GM23338 (cell line): ENCODE data around the gene SNTG2. TPM values are rescaled to one million over a fixed set of nuclear protein-coding genes. Genes with fewer than 3 reads are reported as not detected.

Source experiments
- ATAC-seq: fragments of 200-7000 bp; cut with Tn5 transposase; 3 replicates; pipeline ENCODE4 v1.9.1; 2020
- DNase-seq: peaks from one replicate; pipeline ENCODE4 v3.0.0-alpha.2; 2015; ENCODE audit warnings: low spot score
- H2AFZ ChIP-seq: fragments of 200-600 bp; sonication (generic); 2 replicates; pipeline ENCODE4 v1.8.0; 2016; ENCODE audit warnings: antibody characterized with exemption, mild to moderate bottlenecking, moderate library complexity
- H3F3A ChIP-seq: fragments of 200-600 bp; sonication (generic); replicated peaks from 2 replicates; pipeline ENCODE4 v1.8.0; 2017; ENCODE audit warnings: antibody characterized with exemption, mixed run types, low read depth
- H3K27ac ChIP-seq: fragments of 200-600 bp; sonication (generic); 2 replicates; pipeline ENCODE4 v1.6.1; 2016; ENCODE audit warnings: low read depth
- H3K27me3 ChIP-seq: fragments of 200-600 bp; sonication (generic); 2 replicates; pipeline ENCODE4 v1.8.0; 2016; ENCODE audit warnings: mild to moderate bottlenecking, mixed run types, moderate library complexity; ENCODE audit not compliant: insufficient read depth
- H3K36me3 ChIP-seq: fragments of 200-600 bp; sonication (generic); 2 replicates; pipeline ENCODE4 v1.8.0; 2016; ENCODE audit warnings: mild to moderate bottlenecking; ENCODE audit not compliant: insufficient read depth
- H3K4me1 ChIP-seq: fragments of 200-600 bp; sonication (generic); 2 replicates; pipeline ENCODE4 v1.8.0; 2016; ENCODE audit warnings: mild to moderate bottlenecking, moderate library complexity; ENCODE audit not compliant: insufficient read depth
- H3K4me2 ChIP-seq: fragments of 200-600 bp; sonication (generic); 2 replicates; pipeline ENCODE4 v1.7.1; 2017; ENCODE audit warnings: mixed run types
- H3K4me3 ChIP-seq: fragments of 200-600 bp; sonication (generic); 2 replicates; pipeline ENCODE4 v1.6.1; 2016; ENCODE audit warnings: mixed run types
- H3K79me2 ChIP-seq: fragments of 200-600 bp; sonication (generic); replicated peaks from 2 replicates; pipeline ENCODE4 v1.8.0; 2017; ENCODE audit warnings: mild to moderate bottlenecking; ENCODE audit not compliant: insufficient read depth
- H3K9me2 ChIP-seq: fragments of 200-600 bp; sonication (generic); 2 replicates; pipeline ENCODE4 v1.8.0; 2017; ENCODE audit not compliant: insufficient read depth
- H4K20me1 ChIP-seq: fragments of 200-600 bp; sonication (generic); replicated peaks from 2 replicates; pipeline ENCODE4 v1.8.0; 2017; ENCODE audit warnings: mild to moderate bottlenecking; ENCODE audit not compliant: insufficient read depth
- H3K27ac Mint-ChIP-seq: 2 replicates; pipeline ENCODE4 v1.8.0; 2020; ENCODE audit warnings: inconsistent platforms, mild to moderate bottlenecking, moderate library complexity, mixed read lengths
- H3K27me3 Mint-ChIP-seq: 3 replicates; pipeline ENCODE4 v1.8.0; 2022; ENCODE audit warnings: low read depth, mild to moderate bottlenecking, moderate library complexity, mixed read lengths, inconsistent platforms; ENCODE audit not compliant: insufficient read depth, poor library complexity
- H3K36me3 Mint-ChIP-seq: 3 replicates; pipeline ENCODE4 v1.8.0; 2021; ENCODE audit warnings: low read depth, mild to moderate bottlenecking, inconsistent platforms, moderate library complexity, mixed read lengths
- H3K4me1 Mint-ChIP-seq: 3 replicates; pipeline ENCODE4 v1.8.0; 2020; ENCODE audit warnings: mild to moderate bottlenecking, inconsistent platforms, mixed read lengths
- H3K4me3 Mint-ChIP-seq: 3 replicates; pipeline ENCODE4 v1.8.0; 2021; ENCODE audit warnings: moderate library complexity, mild to moderate bottlenecking, inconsistent platforms, mixed read lengths
- H3K9me3 Mint-ChIP-seq: 3 replicates; pipeline ENCODE4 v1.8.0; 2020; ENCODE audit warnings: moderate library complexity, mild to moderate bottlenecking, inconsistent platforms, mixed read lengths
- CREB1 ChIP-seq: fragments of 250-450 bp; sonication (Bioruptor Pico); IDR thresholded peaks from 2 replicates; pipeline ENCODE4 v1.5.0; 2020; ENCODE audit warnings: low read depth, mild to moderate bottlenecking, moderate library complexity
- CTCF ChIP-seq, 2 experiments: fragments of 200-600 bp in 1 of 2; sonication (generic) in 1 of 2; conservative IDR thresholded peaks; 2 replicates each; pipeline versions ENCODE4 v1.5.1 to v1.6.1; 2016 to 2017; ENCODE audit warnings: antibody characterized with exemption in 2 of 2, low read depth in 2 of 2, mild to moderate bottlenecking in 2 of 2, moderate library complexity in 1 of 2
- ETS1 ChIP-seq: IDR thresholded peaks from 2 replicates; pipeline ENCODE4 v1.6.1; 2016; ENCODE audit warnings: antibody characterized with exemption
- EZH2 ChIP-seq: fragments of 200-600 bp; sonication (generic); IDR thresholded peaks from one replicate; pipeline ENCODE4 v1.8.0; 2017; ENCODE audit warnings: antibody characterized with exemption, mild to moderate bottlenecking, low read depth; ENCODE audit not compliant: unreplicated experiment
- EZH2phosphoT487 ChIP-seq: fragments of 200-600 bp; sonication (generic); IDR thresholded peaks from one replicate; pipeline ENCODE4 v1.8.1; 2018; ENCODE audit warnings: antibody characterized with exemption; ENCODE audit not compliant: unreplicated experiment
- JUNB ChIP-seq: IDR thresholded peaks from one replicate; pipeline ENCODE4 v1.6.1; 2016; ENCODE audit warnings: antibody characterized with exemption; ENCODE audit not compliant: unreplicated experiment
- NANOG ChIP-seq: IDR thresholded peaks from 2 replicates; pipeline ENCODE4 v1.6.1; 2016; ENCODE audit warnings: antibody characterized with exemption, borderline replicate concordance
- POLR2AphosphoS5 ChIP-seq: IDR thresholded peaks from 2 replicates; pipeline ENCODE4 v1.6.1; 2016; ENCODE audit warnings: antibody characterized with exemption, low read depth
- ZNF114 ChIP-seq: fragments of 250-450 bp; sonication (Bioruptor Pico); IDR thresholded peaks from 2 replicates; pipeline ENCODE4 v1.5.0; 2020; ENCODE audit warnings: mild to moderate bottlenecking, moderate library complexity
- ZNF331 ChIP-seq: fragments of 250-450 bp; sonication (Bioruptor Pico); IDR thresholded peaks from 2 replicates; pipeline ENCODE4 v1.5.0; 2020; ENCODE audit warnings: low read depth, mild to moderate bottlenecking, moderate library complexity
- polyA plus RNA-seq: library from polyadenylated mRNA; unstranded; fragments of >200 nt; fragmentation: Nextera tagmentation; extraction: Ambion mirVana; gene quantifications from 2 replicates; pipeline ENCODE4 v1.2.1, GENCODE V29; 2016
- total RNA-seq: library from RNA; depleted of rRNA; stranded (reverse); fragments of >200 nt; shearing (Covaris generic); gene quantifications from 2 replicates; pipeline ENCODE4 v1.2.3, GENCODE V29; 2014
- TF ChIP-seq, protein P1 (sequence below): IDR thresholded peaks from one replicate; pipeline ENCODE4 v1.6.1; 2018; ENCODE audit warnings: antibody characterized with exemption; ENCODE audit not compliant: unreplicated experiment

The SNTG2 gene
- total and polyA plus RNA-seq, 2 experiments from 2014 or later: 27.5 to 60.4 TPM

DNA sequence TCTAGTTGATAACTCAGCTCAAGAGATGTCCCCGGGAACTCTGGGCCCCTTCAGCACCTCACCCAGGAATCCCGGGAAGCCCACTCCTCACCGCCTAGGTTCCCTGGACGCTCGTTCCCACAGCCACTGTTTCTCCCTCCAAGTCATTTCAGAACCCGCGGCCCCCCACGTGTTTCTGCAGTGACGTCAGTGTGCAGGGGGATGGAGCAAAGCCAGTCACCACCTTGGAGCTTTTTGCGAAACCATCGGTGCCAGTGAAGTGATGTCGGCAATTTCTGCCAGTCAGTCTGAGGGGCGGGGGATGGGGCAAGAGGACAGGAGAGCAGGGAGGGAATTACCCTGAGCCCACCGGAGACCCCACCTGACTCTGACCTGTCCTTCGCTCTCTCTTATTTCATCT, 119.2 kb downstream of the SNTG2 start:
- Histone ChIP-seq H3K4me3 (no peak overlapping the region), H3K4me2 (no peak overlapping the region), H2AFZ (no peak overlapping the region), H3K4me1 (no peaks in the 10 kb centered on the region), H3K27me3 (no peaks in the 10 kb centered on the region), H3K9me2 (0 out of 2 replicates have a peak, but pooled peaks cover 6% of the 10 kb centered on the region), H3K79me2 (peaks cover 19% of the 10 kb centered on the region), H3K36me3 (0 out of 2 replicates have a peak, but pooled peaks cover 4% of the 10 kb centered on the region), H4K20me1 (peaks cover 32% of the 10 kb centered on the region), H3F3A (no peaks in the 10 kb centered on the region), H3K27ac (no peak overlapping the region)
- no peak; the same call in 2 of the 3 replicates for ATAC-seq
- H3K27ac Mint-ChIP-seq: no peak overlapping the region
- no peak overlapping the region for H3K4me3 Mint-ChIP-seq
- peaks cover 2% of the 10 kb centered on the region for H3K27me3 Mint-ChIP-seq
- TF ChIP-seq, protein P1, sequence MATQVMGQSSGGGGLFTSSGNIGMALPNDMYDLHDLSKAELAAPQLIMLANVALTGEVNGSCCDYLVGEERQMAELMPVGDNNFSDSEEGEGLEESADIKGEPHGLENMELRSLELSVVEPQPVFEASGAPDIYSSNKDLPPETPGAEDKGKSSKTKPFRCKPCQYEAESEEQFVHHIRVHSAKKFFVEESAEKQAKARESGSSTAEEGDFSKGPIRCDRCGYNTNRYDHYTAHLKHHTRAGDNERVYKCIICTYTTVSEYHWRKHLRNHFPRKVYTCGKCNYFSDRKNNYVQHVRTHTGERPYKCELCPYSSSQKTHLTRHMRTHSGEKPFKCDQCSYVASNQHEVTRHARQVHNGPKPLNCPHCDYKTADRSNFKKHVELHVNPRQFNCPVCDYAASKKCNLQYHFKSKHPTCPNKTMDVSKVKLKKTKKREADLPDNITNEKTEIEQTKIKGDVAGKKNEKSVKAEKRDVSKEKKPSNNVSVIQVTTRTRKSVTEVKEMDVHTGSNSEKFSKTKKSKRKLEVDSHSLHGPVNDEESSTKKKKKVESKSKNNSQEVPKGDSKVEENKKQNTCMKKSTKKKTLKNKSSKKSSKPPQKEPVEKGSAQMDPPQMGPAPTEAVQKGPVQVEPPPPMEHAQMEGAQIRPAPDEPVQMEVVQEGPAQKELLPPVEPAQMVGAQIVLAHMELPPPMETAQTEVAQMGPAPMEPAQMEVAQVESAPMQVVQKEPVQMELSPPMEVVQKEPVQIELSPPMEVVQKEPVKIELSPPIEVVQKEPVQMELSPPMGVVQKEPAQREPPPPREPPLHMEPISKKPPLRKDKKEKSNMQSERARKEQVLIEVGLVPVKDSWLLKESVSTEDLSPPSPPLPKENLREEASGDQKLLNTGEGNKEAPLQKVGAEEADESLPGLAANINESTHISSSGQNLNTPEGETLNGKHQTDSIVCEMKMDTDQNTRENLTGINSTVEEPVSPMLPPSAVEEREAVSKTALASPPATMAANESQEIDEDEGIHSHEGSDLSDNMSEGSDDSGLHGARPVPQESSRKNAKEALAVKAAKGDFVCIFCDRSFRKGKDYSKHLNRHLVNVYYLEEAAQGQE: no peak
- TF ChIP-seq EZH2phosphoT487 (no peak), JUNB (no peak), ZNF114 (CRISPR knock-in tag) (no peak), EZH2 (no peak), CREB1 (no peak)
- no peak for DNase-seq
- H3K4me1 Mint-ChIP-seq: peaks cover 4% of the 10 kb centered on the region; the same call in 1 of the 3 replicates
- H3K9me3 Mint-ChIP-seq: no peaks in the 10 kb centered on the region; the same call in 2 of the 3 replicates
- peaks cover 12% of the 10 kb centered on the region for H3K36me3 Mint-ChIP-seq

- H3K36me3 Mint-ChIP-seq: peaks cover 12% of the 10 kb centered on the region
- TF ChIP-seq ZNF331 (CRISPR knock-in tag): no peak
- H3F3A ChIP-seq: no peaks in the 10 kb centered on the region
- H3K4me1 Mint-ChIP-seq: peaks cover 11% of the 10 kb centered on the region; the same call in 2 of the 3 replicates
- H3K9me3 Mint-ChIP-seq: no peaks in the 10 kb centered on the region; the same call in 2 of the 3 replicates
- H2AFZ ChIP-seq: no peak overlapping the region
- H3K27ac ChIP-seq: no peak overlapping the region
- peaks cover 16% of the 10 kb centered on the region for H3K79me2 ChIP-seq
- DNase-seq: no peak
- H3K27me3 Mint-ChIP-seq: peaks cover 2% of the 10 kb centered on the region
- H3K27me3 ChIP-seq: no peaks in the 10 kb centered on the region
- no peak overlapping the region for H3K4me3 ChIP-seq
- H3K27ac Mint-ChIP-seq: no peak overlapping the region
- H3K4me3 Mint-ChIP-seq: no peak overlapping the region
- H3K4me1 ChIP-seq: no peaks in the 10 kb centered on the region
- ATAC-seq: no peak
- H3K36me3 ChIP-seq: 0 out of 2 replicates have a peak, but pooled peaks cover 4% of the 10 kb centered on the region
- H3K4me2 ChIP-seq: no peak overlapping the region
- peaks cover 34% of the 10 kb centered on the region for H4K20me1 ChIP-seq
- H3K9me2 ChIP-seq: 0 out of 2 replicates have a peak, but pooled peaks cover 6% of the 10 kb centered on the region
These were observed 120.0 kb downstream of the SNTG2 start for GRCh38 chr2:1070601-1071000.

- H3K27me3 Mint-ChIP-seq: peaks cover 2% of the 10 kb centered on the region
- H3K36me3 ChIP-seq: 0 out of 2 replicates have a peak, but pooled peaks cover 4% of the 10 kb centered on the region
- H3K27ac Mint-ChIP-seq: no peak overlapping the region
- peaks cover 41% of the 10 kb centered on the region for H4K20me1 ChIP-seq
- no peaks in the 10 kb centered on the region for H3F3A ChIP-seq
- H3K4me3 ChIP-seq: no peak overlapping the region
- peaks cover 11% of the 10 kb centered on the region; the same call in 2 of the 3 replicates for H3K4me1 Mint-ChIP-seq
- no peak overlapping the region for H3K4me2 ChIP-seq
- DNase-seq (no peak), ATAC-seq (no peak)
- H3K4me3 Mint-ChIP-seq: no peak overlapping the region
- H3K9me3 Mint-ChIP-seq: no peaks in the 10 kb centered on the region; the same call in 2 of the 3 replicates
- peaks cover 15% of the 10 kb centered on the region for H3K79me2 ChIP-seq
- H2AFZ ChIP-seq: no peak overlapping the region
- H3K27ac ChIP-seq: no peak overlapping the region
- H3K9me2 ChIP-seq: 0 out of 2 replicates have a peak, but pooled peaks cover 6% of the 10 kb centered on the region
- H3K27me3 ChIP-seq: no peaks in the 10 kb centered on the region
- H3K36me3 Mint-ChIP-seq: peaks cover 12% of the 10 kb centered on the region
- H3K4me1 ChIP-seq: no peaks in the 10 kb centered on the region
- no peak for TF ChIP-seq ETS1
- TF ChIP-seq POLR2AphosphoS5: no peak
- no peak for TF ChIP-seq CTCF (conservative IDR thresholded peaks at IDR 0.05; ENCODE audit: low read depth in 2 of 2)
- TF ChIP-seq EZH2phosphoT487: no peak
- TF ChIP-seq ZNF114 (CRISPR knock-in tag): no peak
- TF ChIP-seq CREB1: no peak
- TF ChIP-seq NANOG: no peak
- no peak for TF ChIP-seq ZNF331 (CRISPR knock-in tag)
- no peak for TF ChIP-seq EZH2
These were observed 121.0 kb downstream of the SNTG2 start for GRCh38 chr2:1071650-1072049.
